WTC11 (cell line): Measurements from ENCODE around the gene FBXL7. TPM values are rescaled to one million over a fixed set of nuclear protein-coding genes. Genes with fewer than 3 reads are reported as not detected.

ENCODE experiments used
- ATAC-seq: fragments of 200-7000 bp; cut with Tn5 transposase; 2 replicates; pipeline ENCODE4 v1.10.0; 2021; ENCODE audit warnings: mild to moderate bottlenecking, moderate library complexity
- CTCF ChIA-PET: fragments of 300-600 bp; sonication (Branson Sonifier 250); formaldehyde crosslinking; loops from one replicate; lab custom pipeline; 2021; ENCODE audit warnings: antibody characterized with exemption; lab: Charles Lee
- POLR2A ChIA-PET: fragments of 350-600 bp; sonication (Branson Sonifier 250); formaldehyde crosslinking; loops from one replicate; lab custom pipeline; 2021; ENCODE audit warnings: antibody characterized with exemption; lab: Charles Lee
- DNase-seq: peaks from one replicate; pipeline ENCODE4 v3.0.0; 2021; ENCODE audit warnings: low spot score
- H3K27ac Mint-ChIP-seq: 2 replicates; pipeline ENCODE4 v1.8.0; 2021; ENCODE audit warnings: mixed read lengths
- H3K27me3 Mint-ChIP-seq: 2 replicates; pipeline ENCODE4 v1.8.0; 2021; ENCODE audit warnings: low read depth, mild to moderate bottlenecking, moderate library complexity, mixed read lengths
- H3K36me3 Mint-ChIP-seq: 2 replicates; pipeline ENCODE4 v1.8.0; 2021; ENCODE audit warnings: mixed read lengths
- H3K4me1 Mint-ChIP-seq: 2 replicates; pipeline ENCODE4 v1.8.0; 2022; ENCODE audit warnings: mixed read lengths
- H3K4me3 Mint-ChIP-seq: 2 replicates; pipeline ENCODE4 v1.8.0; 2021; ENCODE audit warnings: mild to moderate bottlenecking, moderate library complexity, mixed read lengths
- H3K9me3 Mint-ChIP-seq: 2 replicates; pipeline ENCODE4 v1.8.0; 2021; ENCODE audit warnings: mixed read lengths
- ATF2 ChIP-seq: sonication (generic); formaldehyde crosslinking; IDR thresholded peaks from 2 replicates; pipeline ENCODE4 v1.8.1; 2022; ENCODE audit warnings: low read depth, missing genetic modification reagents, borderline replicate concordance
- CREB1 ChIP-seq: sonication (generic); formaldehyde crosslinking; IDR thresholded peaks from 2 replicates; pipeline ENCODE4 v1.8.0; 2023; ENCODE audit warnings: mild to moderate bottlenecking, missing genetic modification reagents
- E2F1 ChIP-seq: sonication (generic); formaldehyde crosslinking; IDR thresholded peaks from 2 replicates; pipeline ENCODE4 v1.8.0; 2022; ENCODE audit warnings: mild to moderate bottlenecking, missing genetic modification reagents
- EMX1 ChIP-seq: fragments of 250-450 bp; sonication (Bioruptor Pico); IDR thresholded peaks from 2 replicates; pipeline ENCODE4 v1.8.0; 2021; ENCODE audit warnings: mild to moderate bottlenecking
- ETV6 ChIP-seq: sonication (generic); formaldehyde crosslinking; IDR thresholded peaks from 2 replicates; pipeline ENCODE4 v1.8.1; 2022; ENCODE audit warnings: mild to moderate bottlenecking, missing genetic modification reagents
- GRHL2 ChIP-seq: fragments of 250-450 bp; sonication (Bioruptor Pico); IDR thresholded peaks from 2 replicates; pipeline ENCODE4 v1.8.0; 2022; ENCODE audit warnings: mild to moderate bottlenecking, moderate library complexity; ENCODE audit not compliant: insufficient replicate concordance, severe bottlenecking
- HMGXB4 ChIP-seq: sonication (generic); formaldehyde crosslinking; IDR thresholded peaks from 2 replicates; pipeline ENCODE4 v1.8.1; 2023; ENCODE audit warnings: mild to moderate bottlenecking, moderate library complexity, missing genetic modification reagents
- JAZF1 ChIP-seq: fragments of 250-450 bp; sonication (Bioruptor Pico); IDR thresholded peaks from 2 replicates; pipeline ENCODE4 v1.9.0; 2021; ENCODE audit warnings: moderate library complexity, mild to moderate bottlenecking, inconsistent platforms
- MYBL2 ChIP-seq: sonication (generic); formaldehyde crosslinking; IDR thresholded peaks from 2 replicates; pipeline ENCODE4 v1.8.1; 2023; ENCODE audit warnings: mild to moderate bottlenecking, moderate library complexity, missing genetic modification reagents
- NFE2L1 ChIP-seq: sonication (generic); formaldehyde crosslinking; IDR thresholded peaks from 2 replicates; pipeline ENCODE4 v1.8.1; 2023; ENCODE audit warnings: missing genetic modification reagents
- NR1H2 ChIP-seq: sonication (generic); formaldehyde crosslinking; IDR thresholded peaks from 2 replicates; pipeline ENCODE4 v1.9.0; 2021; ENCODE audit warnings: mild to moderate bottlenecking, moderate library complexity, missing genetic modification reagents
- OVOL2 ChIP-seq: fragments of 250-450 bp; sonication (Bioruptor Pico); IDR thresholded peaks from 2 replicates; pipeline ENCODE4 v1.9.0; 2021; ENCODE audit warnings: mild to moderate bottlenecking, borderline replicate concordance
- PRRX2 ChIP-seq: fragments of 250-450 bp; sonication (Bioruptor Pico); IDR thresholded peaks from 2 replicates; pipeline ENCODE4 v1.8.0; 2021; ENCODE audit warnings: mild to moderate bottlenecking
- SMAD4 ChIP-seq: sonication (generic); formaldehyde crosslinking; IDR thresholded peaks from 2 replicates; pipeline ENCODE4 v1.8.0; 2022; ENCODE audit warnings: mild to moderate bottlenecking, missing genetic modification reagents
- SP1 ChIP-seq: sonication (generic); formaldehyde crosslinking; conservative IDR thresholded peaks from 2 replicates; pipeline ENCODE4 v1.8.1; 2022; ENCODE audit warnings: missing genetic modification reagents
- TEAD1 ChIP-seq: sonication (generic); formaldehyde crosslinking; IDR thresholded peaks from 2 replicates; pipeline ENCODE4 v1.8.0; 2022; ENCODE audit warnings: mild to moderate bottlenecking, missing genetic modification reagents
- TP53 ChIP-seq: sonication (generic); formaldehyde crosslinking; IDR thresholded peaks from 2 replicates; pipeline ENCODE4 v1.8.1; 2023; ENCODE audit warnings: mild to moderate bottlenecking, missing genetic modification reagents
- ZBTB43 ChIP-seq: sonication (generic); formaldehyde crosslinking; IDR thresholded peaks from 2 replicates; pipeline ENCODE4 v1.8.1; 2023; ENCODE audit warnings: mild to moderate bottlenecking, missing genetic modification reagents
- ZNF219 ChIP-seq: sonication (generic); formaldehyde crosslinking; IDR thresholded peaks from 2 replicates; pipeline ENCODE4 v1.8.0; 2023; ENCODE audit warnings: missing genetic modification reagents, mild to moderate bottlenecking, borderline replicate concordance
- ZNF317 ChIP-seq: sonication (generic); formaldehyde crosslinking; IDR thresholded peaks from 2 replicates; pipeline ENCODE4 v1.8.1; 2023; ENCODE audit warnings: low read depth, mild to moderate bottlenecking, moderate library complexity, missing genetic modification reagents, borderline replicate concordance
- ZNF416 ChIP-seq: fragments of 250-450 bp; sonication (Bioruptor Pico); IDR thresholded peaks from 2 replicates; pipeline ENCODE4 v1.9.0; 2021; ENCODE audit warnings: mild to moderate bottlenecking, inconsistent platforms
- ZNF423 ChIP-seq: fragments of 250-450 bp; sonication (Bioruptor Pico); IDR thresholded peaks from 2 replicates; pipeline ENCODE4 v2.1.2; 2022; ENCODE audit warnings: mild to moderate bottlenecking, moderate library complexity
- ZNF512 ChIP-seq: sonication (generic); formaldehyde crosslinking; IDR thresholded peaks from 2 replicates; pipeline ENCODE4 v1.8.1; 2022; ENCODE audit warnings: missing genetic modification reagents, borderline replicate concordance
- ZNF532 ChIP-seq: fragments of 250-450 bp; sonication (Bioruptor Pico); IDR thresholded peaks from 2 replicates; pipeline ENCODE4 v1.9.0; 2021; ENCODE audit warnings: mild to moderate bottlenecking, borderline replicate concordance
- ZSCAN18 ChIP-seq: fragments of 250-450 bp; sonication (Bioruptor Pico); IDR thresholded peaks from 2 replicates; pipeline ENCODE4 v2.1.2; 2022; ENCODE audit warnings: mild to moderate bottlenecking, moderate library complexity
- total RNA-seq: library from RNA; stranded (reverse); gene quantifications from 3 replicates; pipeline ENCODE4 v1.2.3, GENCODE V29; 2021

The FBXL7 gene
- total RNA-seq, 1 experiment from 2014 or later: 13.8 TPM

- no peak overlapping the region for H3K27ac Mint-ChIP-seq
- H3K27me3 Mint-ChIP-seq: no peaks in the 10 kb centered on the region
- ChIA-PET POLR2A (interaction anchor here (0.5 kb wide), 1 partner anchor 121 kb away, joined by 6 read pairs; no protein-coding TSS in a partner anchor), CTCF (no interaction called here)
- no peaks in the 10 kb centered on the region for H3K36me3 Mint-ChIP-seq
- TF ChIP-seq NR1H2 (CRISPR knock-in tag) (no peak), TP53 (no peak), ZNF423 (CRISPR knock-in tag) (no peak), TEAD1 (no peak), MYBL2 (no peak), ZBTB43 (no peak), PRRX2 (CRISPR knock-in tag) (no peak)
- no peak for DNase-seq
- no peak overlapping the region for H3K4me3 Mint-ChIP-seq
- no peaks in the 10 kb centered on the region for H3K9me3 Mint-ChIP-seq
- ATAC-seq: no peak
- peaks cover 15% of the 10 kb centered on the region for H3K4me1 Mint-ChIP-seq
Observed at GRCh38 chr5:15627647-15628046, 127.7 kb downstream of the FBXL7 start.

GRCh38 chr5:15630441-15630840 lies 130.5 kb downstream of the FBXL7 start:
- H3K27ac Mint-ChIP-seq: no peak overlapping the region
- TF ChIP-seq ZSCAN18 (CRISPR knock-in tag) (no peak), SMAD4 (CRISPR knock-in tag) (no peak), E2F1 (CRISPR knock-in tag) (no peak), ZNF219 (CRISPR knock-in tag) (no peak), ATF2 (no peak), ZNF532 (CRISPR knock-in tag) (no peak), SP1 (CRISPR knock-in tag) (no peak), CREB1 (CRISPR knock-in tag) (no peak), GRHL2 (CRISPR knock-in tag) (no peak), EMX1 (CRISPR knock-in tag) (no peak), ZNF416 (CRISPR knock-in tag) (no peak), HMGXB4 (CRISPR knock-in tag) (no peak), ETV6 (CRISPR knock-in tag) (no peak), JAZF1 (CRISPR knock-in tag) (no peak), OVOL2 (no peak), ZNF317 (no peak), NFE2L1 (no peak), ZNF512 (CRISPR knock-in tag) (no peak)

More at GRCh38 chr5:15630441-15630840, 130.5 kb downstream of the FBXL7 start:
- H3K27me3 Mint-ChIP-seq: no peaks in the 10 kb centered on the region
- no peak for ATAC-seq
- peaks cover 8% of the 10 kb centered on the region; the same call in 1 of the 2 replicates for H3K4me1 Mint-ChIP-seq
- no peaks in the 10 kb centered on the region for H3K9me3 Mint-ChIP-seq
- ChIA-PET POLR2A (interaction anchor here (0.9 kb wide), 1 partner anchor 547 kb away, joined by 4 read pairs; no protein-coding TSS in a partner anchor), CTCF (no interaction called here)
- no peaks in the 10 kb centered on the region for H3K36me3 Mint-ChIP-seq
- no peak for DNase-seq
- no peak overlapping the region for H3K4me3 Mint-ChIP-seq
